Measurements from ENCODE around the gene DOCK1.

The DOCK1 gene

GRCh38 chr10:127198721-127199120 lies 293.5 kb downstream of the DOCK1 start:
- H3K27ac ChIP-seq, result no peak overlapping the region
- no peak for TF ChIP-seq CTCF (conservative IDR thresholded peaks at IDR 0.05)

- no peak overlapping the region for H3K27ac ChIP-seq
- no peak for TF ChIP-seq CTCF (conservative IDR thresholded peaks at IDR 0.05)
Measured at GRCh38 chr10:127200646-127201045, 295.4 kb downstream of the DOCK1 start.

GRCh38 chr10:127203067-127203466 lies 297.8 kb downstream of the DOCK1 start:
- TF ChIP-seq CTCF (conservative IDR thresholded peaks at IDR 0.05), result no peak
- no peak overlapping the region for H3K27ac ChIP-seq

- no peak for TF ChIP-seq CTCF (conservative IDR thresholded peaks at IDR 0.05)
- H3K27ac ChIP-seq, result no peak overlapping the region
Measured at GRCh38 chr10:127207081-127207480, 301.9 kb downstream of the DOCK1 start.

GRCh38 chr10:127210936-127211466 lies 305.8 kb downstream of the DOCK1 start:
- H3K27ac ChIP-seq, result no peak overlapping the region

GRCh38 chr10:127215866-127216265 lies 310.6 kb downstream of the DOCK1 start:
- TF ChIP-seq CTCF (conservative IDR thresholded peaks at IDR 0.05), result no peak
- no peak overlapping the region for H3K27ac ChIP-seq

More at GRCh38 chr10:127210936-127211466, 305.8 kb downstream of the DOCK1 start:
- TF ChIP-seq CTCF (conservative IDR thresholded peaks at IDR 0.05), result no peak

- TF ChIP-seq CTCF (conservative IDR thresholded peaks at IDR 0.05), result no peak
- no peak overlapping the region for H3K27ac ChIP-seq
Measured at GRCh38 chr10:127216274-127216673, 311.0 kb downstream of the DOCK1 start.

Measured in VCaP (cell line).